NB4 (cell line): ENCODE data around the gene TAF11L2.
"Not testable (repeated sequence)": the region's sequence is repeated elsewhere in the genome, so short reads cannot be mapped to it uniquely, and the experiment has no call there.

ENCODE experiments used
- DNase-seq: peaks from one replicate; pipeline ENCODE4 v3.0.0; 2010; ENCODE audit warnings: low read depth
- H3K4me3 ChIP-seq: one replicate; pipeline ENCODE4 v1.5.1; 2011; ENCODE audit warnings: mild to moderate bottlenecking, low read depth, low read length, moderate library complexity
- CTCF ChIP-seq: IDR thresholded peaks from one replicate; pipeline ENCODE4 v1.5.1; 2012; ENCODE audit warnings: low read depth, low read length
- MAX ChIP-seq: IDR thresholded peaks from 2 replicates; pipeline ENCODE4 v1.6.1; 2011; ENCODE audit warnings: low read depth, low read length
- MYC ChIP-seq: IDR thresholded peaks from 2 replicates; pipeline ENCODE4 v1.6.1; 2011; ENCODE audit warnings: low read depth, low read length
- POLR2A ChIP-seq: IDR thresholded peaks from 2 replicates; pipeline ENCODE4 v1.6.1; 2011; ENCODE audit warnings: mild to moderate bottlenecking; ENCODE audit not compliant: insufficient read length; ENCODE audit errors: extremely low read depth

Gene TAF11L2

GRCh38 chr5:17470064-17470463, 28.0 kb upstream of the TAF11L2 start:
- H3K4me3 ChIP-seq = no peak overlapping the region
- TF ChIP-seq MAX = no peak
- no peak for TF ChIP-seq MYC
- TF ChIP-seq CTCF = no peak
- TF ChIP-seq POLR2A = no peak
- no peak for DNase-seq

GRCh38 chr5:17475064-17475463, 23.0 kb upstream of the TAF11L2 start:
- H3K4me3 ChIP-seq, DNase-seq: not testable (repeated sequence)

GRCh38 chr5:17477043-17477442, 21.0 kb upstream of the TAF11L2 start:
- TF ChIP-seq CTCF (no peak), MAX (no peak), POLR2A (no peak), MYC (no peak)
- no peak for DNase-seq
- H3K4me3 ChIP-seq = no peak overlapping the region

- TF ChIP-seq POLR2A (no peak), CTCF (no peak), MAX (no peak), MYC (no peak)
- no peak overlapping the region for H3K4me3 ChIP-seq
- no peak for DNase-seq
Observed at GRCh38 chr5:17477573-17478265, 20.3 kb upstream of the TAF11L2 start.

- H3K4me3 ChIP-seq = no peak overlapping the region
- no peak for TF ChIP-seq POLR2A
- TF ChIP-seq MAX = no peak
- no peak for TF ChIP-seq MYC
- TF ChIP-seq CTCF = no peak
- no peak for DNase-seq
Observed at GRCh38 chr5:17481378-17481777, 16.7 kb upstream of the TAF11L2 start.

- TF ChIP-seq MAX = no peak
- no peak for DNase-seq
- no peak overlapping the region for H3K4me3 ChIP-seq
Observed at GRCh38 chr5:17482790-17483189, 15.2 kb upstream of the TAF11L2 start.

GRCh38 chr5:17486464-17487173, 11.4 kb upstream of the TAF11L2 start:
- not testable (repeated sequence) for DNase-seq, H3K4me3 ChIP-seq
